Activated T-helper 17 cell treated with anti-CD3 and anti-CD28 coated beads, Interleukin-2, amount 50 U/mL, for 72 hours (primary cell): ENCODE data around the gene MAPKBP1. TPM values are rescaled to one million over a fixed set of nuclear protein-coding genes. Genes with fewer than 3 reads are reported as not detected.

Experiments
- ATAC-seq: fragments of 150-1000 bp; cut with Tn5 transposase; replicated peaks from 2 replicates; pipeline ENCODE4 v1.10.0; 2021; ENCODE audit warnings: mild to moderate bottlenecking, moderate library complexity
- H3K27ac Mint-ChIP-seq: one replicate; pipeline ENCODE4 v1.8.0; 2022; ENCODE audit warnings: mixed read lengths
- H3K27me3 Mint-ChIP-seq: one replicate; pipeline ENCODE4 v1.8.0; 2022; ENCODE audit warnings: mixed read lengths
- H3K36me3 Mint-ChIP-seq: one replicate; pipeline ENCODE4 v1.8.0; 2022; ENCODE audit warnings: low read depth, mild to moderate bottlenecking, mixed read lengths
- H3K4me1 Mint-ChIP-seq: one replicate; pipeline ENCODE4 v1.8.0; 2022; ENCODE audit warnings: mixed read lengths
- H3K4me3 Mint-ChIP-seq: one replicate; pipeline ENCODE4 v1.8.0; 2022; ENCODE audit warnings: mild to moderate bottlenecking, mixed read lengths
- H3K9me3 Mint-ChIP-seq: one replicate; pipeline ENCODE4 v1.8.0; 2022; ENCODE audit warnings: mixed read lengths
- total RNA-seq, 2 donors: library from RNA; stranded (reverse); gene quantifications; one replicate each; pipeline ENCODE4 v1.2.3, GENCODE V29; 2022

Gene MAPKBP1
- total RNA-seq, 2 donors from 2014 or later = 33.7 to 45.5 TPM

DNA sequence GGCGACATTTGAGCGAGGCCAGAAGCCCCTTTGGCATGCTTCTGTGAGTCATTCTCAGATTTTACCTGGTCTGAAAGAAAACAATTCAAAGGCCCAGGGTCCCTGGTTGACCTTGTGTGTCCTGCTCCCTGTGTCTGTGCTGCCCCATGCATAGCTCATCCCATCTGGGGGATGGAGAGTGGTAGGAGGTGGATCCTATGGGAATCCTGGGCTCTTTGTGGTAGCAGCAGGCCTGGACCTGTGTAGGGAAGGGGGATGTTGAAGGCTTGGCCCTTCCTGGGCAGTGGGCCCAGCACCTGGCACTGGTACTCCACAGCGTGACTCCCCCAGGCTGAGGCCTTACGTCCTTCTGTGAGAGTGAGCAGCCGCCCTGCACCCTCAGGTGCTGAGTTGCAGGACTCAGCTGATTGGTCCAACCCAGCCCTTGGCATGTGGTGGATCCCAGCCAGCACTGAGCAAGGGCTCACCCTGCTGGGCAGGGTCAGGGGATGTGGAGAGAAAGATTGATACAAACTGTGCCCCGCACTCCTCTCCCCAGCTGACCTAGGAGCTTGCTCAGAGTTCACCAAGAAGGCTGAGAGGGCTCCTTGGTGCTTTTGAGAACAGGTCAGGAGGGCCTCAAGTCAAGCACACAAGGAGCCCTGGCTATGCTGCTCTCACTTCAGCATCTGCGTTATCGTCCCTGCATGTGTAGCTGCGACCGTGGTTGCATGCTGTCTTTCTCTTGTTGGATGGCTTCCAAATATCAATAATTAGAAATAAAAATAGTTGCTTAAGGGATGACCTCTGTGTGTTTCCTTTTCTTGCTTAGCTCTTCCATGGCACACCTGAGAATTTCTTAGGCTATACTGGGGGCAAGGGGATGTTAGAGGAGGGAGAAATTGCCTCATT is 32.3 kb downstream of the MAPKBP1 start:
- Mint-ChIP-seq H3K4me3 (no peak overlapping the region), H3K4me1 (peaks cover 13% of the 10 kb centered on the region), H3K9me3 (no peaks in the 10 kb centered on the region)

DNA sequence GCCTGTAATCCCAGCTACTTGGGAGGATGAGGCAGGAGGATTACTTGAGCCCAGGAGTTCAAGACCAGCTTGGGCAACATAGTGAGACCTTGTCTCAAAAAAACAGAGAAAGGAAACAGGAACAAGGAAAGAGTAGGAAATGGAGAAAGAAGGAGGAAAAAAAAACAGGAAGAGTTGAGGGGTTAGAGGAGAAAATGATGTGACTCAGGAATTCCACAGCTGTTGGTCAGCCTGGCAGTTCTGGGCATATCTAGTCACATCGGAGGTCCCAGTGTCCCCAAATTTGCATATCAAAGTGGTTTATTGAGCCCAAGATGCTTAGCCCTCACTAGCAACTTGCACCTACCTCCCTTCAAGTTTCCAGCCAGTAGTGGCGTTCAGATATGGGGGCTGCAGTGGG is 34.8 kb downstream of the MAPKBP1 start:
- Mint-ChIP-seq H3K27me3 (no peaks in the 10 kb centered on the region), H3K9me3 (no peaks in the 10 kb centered on the region), H3K4me3 (no peak overlapping the region), H3K36me3 (peaks cover 5% of the 10 kb centered on the region), H3K4me1 (peaks cover 13% of the 10 kb centered on the region), H3K27ac (peak overlapping the region; percentile 10)
- ATAC-seq = no peak

More for the DNA sequence above, 32.3 kb downstream of the MAPKBP1 start:
- H3K27me3 Mint-ChIP-seq = no peaks in the 10 kb centered on the region
- no peaks in the 10 kb centered on the region for H3K36me3 Mint-ChIP-seq
- no peak for ATAC-seq
- H3K27ac Mint-ChIP-seq = peak overlapping the region; percentile 62

DNA sequence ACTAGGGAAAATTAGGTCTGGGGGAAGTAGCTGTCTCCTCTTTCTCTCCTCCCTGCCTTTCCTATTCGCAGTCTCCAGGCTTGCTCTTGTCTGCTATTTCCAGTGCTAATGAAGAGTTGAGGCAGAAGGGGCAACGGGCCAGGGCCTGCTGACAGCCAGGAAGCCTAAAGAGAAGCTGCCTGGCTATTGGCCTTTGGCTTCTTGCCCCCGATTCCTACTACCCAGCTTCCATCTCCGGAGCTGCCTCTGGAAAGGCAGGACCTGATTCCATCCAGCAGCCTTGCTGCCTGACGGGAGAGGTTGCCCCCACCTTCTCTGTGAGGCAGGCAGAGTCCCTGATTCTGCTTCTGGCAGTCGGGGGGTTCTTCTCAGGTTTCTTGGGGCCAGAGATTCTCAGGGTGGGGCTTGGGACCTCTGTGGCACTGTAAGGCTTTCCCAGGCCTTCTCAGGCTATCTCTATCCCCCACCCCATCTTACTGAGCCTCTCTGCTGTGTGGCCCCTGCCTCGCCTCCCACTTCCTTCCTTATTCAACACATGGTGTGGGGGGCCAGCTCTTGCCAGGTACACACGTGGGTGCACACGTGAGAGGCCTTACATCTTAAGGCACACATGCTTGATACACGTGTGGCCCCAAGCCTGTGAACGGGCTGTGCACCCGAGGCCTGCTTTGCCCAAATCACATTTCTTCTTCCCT is 35.4 kb downstream of the MAPKBP1 start:
- peak overlapping the region; percentile 10 for H3K27ac Mint-ChIP-seq

DNA sequence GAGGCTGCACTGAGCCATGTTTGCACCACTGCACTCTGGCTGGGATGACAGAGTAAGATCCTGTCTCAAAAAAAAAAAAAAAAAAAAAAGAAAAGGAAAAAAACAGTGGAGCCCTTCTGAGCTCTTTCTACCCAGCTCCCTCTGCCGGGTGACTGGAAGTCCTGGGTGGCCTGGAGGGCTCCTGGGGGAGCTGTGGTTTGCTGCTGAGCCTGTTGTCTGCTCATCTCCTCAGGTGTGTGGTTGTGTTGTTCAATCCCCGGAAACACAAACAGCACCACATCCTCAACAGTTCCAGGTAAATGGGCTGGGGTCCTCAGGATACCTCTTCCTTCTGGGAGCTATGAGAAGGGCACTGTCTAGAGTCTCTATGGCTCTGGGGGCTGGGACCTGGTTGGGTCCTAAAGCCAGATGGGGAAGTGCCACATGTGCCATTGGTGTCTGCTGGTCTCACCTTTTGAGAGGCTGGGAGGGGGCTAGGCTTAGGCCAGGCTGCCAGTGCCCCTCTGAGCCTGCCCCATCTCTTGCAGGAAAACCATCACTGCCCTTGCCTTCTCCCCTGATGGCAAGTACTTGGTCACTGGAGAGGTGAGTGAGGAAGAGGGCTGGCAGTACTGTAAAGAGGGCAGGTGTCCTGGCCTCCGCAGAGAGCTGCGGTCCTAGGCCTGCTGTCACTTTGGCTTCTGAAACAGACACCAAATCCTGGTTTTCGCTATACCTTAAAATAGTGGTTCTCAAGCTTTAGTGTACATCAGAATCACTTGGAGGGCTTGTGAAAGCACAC is 36.6 kb downstream of the MAPKBP1 start:
- Mint-ChIP-seq H3K27ac (peak overlapping the region; percentile 19), H3K4me3 (no peak overlapping the region), H3K36me3 (peaks cover 12% of the 10 kb centered on the region), H3K4me1 (peaks cover 11% of the 10 kb centered on the region), H3K27me3 (no peaks in the 10 kb centered on the region), H3K9me3 (no peaks in the 10 kb centered on the region)
- peak; percentile 4 for ATAC-seq

More for the DNA sequence above, 35.4 kb downstream of the MAPKBP1 start:
- Mint-ChIP-seq H3K4me3 (no peak overlapping the region), H3K4me1 (peaks cover 13% of the 10 kb centered on the region), H3K36me3 (peaks cover 7% of the 10 kb centered on the region), H3K27me3 (no peaks in the 10 kb centered on the region), H3K9me3 (no peaks in the 10 kb centered on the region)
- no peak for ATAC-seq

DNA sequence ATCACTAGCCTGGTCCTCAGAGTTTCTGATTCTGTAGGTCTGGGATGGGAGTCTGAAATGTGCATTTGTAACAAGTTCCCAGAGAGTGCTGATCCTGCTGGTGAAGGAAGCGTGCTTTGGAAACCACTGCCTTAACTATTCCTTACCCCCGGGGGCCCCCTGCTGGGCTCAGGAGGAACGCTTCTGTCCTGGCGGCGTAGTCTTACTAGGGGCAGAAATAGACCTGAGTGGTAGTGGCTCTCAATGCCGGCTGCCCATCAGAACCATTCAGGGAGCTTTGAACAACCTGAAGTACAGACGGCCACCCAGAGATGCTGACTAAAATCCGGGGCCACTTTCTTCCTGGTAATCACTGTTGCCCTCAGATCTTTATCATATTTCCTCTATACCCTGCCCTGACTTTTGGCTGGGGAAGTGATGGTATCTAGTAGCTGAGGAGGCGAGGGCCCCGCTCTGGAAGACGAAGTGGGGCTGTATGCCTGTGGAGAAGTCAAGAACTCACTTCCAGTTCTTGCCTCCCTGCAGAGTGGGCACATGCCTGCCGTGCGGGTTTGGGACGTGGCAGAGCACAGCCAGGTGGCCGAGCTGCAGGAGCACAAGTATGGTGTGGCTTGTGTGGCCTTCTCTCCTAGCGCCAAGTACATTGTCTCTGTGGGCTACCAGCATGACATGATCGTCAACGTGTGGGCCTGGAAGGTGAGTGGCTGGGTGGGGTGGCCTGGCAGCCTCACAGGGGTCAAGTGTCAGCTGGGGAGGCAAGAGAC is 37.3 kb downstream of the MAPKBP1 start:
- peak; percentile 91 for ATAC-seq
- no peak overlapping the region for H3K4me3 Mint-ChIP-seq
- H3K27ac Mint-ChIP-seq = peak overlapping the region; percentile 19
- peaks cover 8% of the 10 kb centered on the region for H3K4me1 Mint-ChIP-seq
- peaks cover 20% of the 10 kb centered on the region for H3K36me3 Mint-ChIP-seq
- no peaks in the 10 kb centered on the region for H3K27me3 Mint-ChIP-seq
- no peaks in the 10 kb centered on the region for H3K9me3 Mint-ChIP-seq

DNA sequence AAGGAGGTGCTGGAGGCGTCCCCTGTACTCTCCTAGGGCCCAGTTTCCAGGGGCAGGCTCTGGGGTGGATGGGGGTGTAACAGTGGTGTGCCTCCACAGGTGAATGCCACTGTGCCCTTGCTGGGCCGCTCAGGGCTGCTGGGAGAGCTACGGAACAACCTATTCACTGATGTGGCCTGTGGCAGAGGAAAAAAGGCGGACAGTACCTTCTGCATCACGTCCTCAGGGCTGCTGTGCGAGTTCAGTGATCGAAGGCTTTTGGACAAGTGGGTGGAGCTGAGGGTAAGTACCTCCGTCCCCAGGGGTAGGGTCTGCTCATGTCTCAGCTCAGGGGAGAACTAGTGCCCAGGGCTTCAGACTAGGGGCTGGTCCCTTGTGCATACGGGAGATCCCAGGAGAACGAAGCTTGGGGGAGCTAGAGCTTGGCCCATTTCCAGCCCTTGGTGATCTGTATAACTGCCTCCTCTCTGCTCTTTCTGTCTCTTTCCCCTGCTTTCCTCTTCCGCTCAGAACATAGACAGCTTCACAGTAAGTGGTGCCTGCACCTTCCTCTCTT is 38.6 kb downstream of the MAPKBP1 start:
- no peak for ATAC-seq
- no peak overlapping the region for H3K27ac Mint-ChIP-seq
- H3K9me3 Mint-ChIP-seq = no peaks in the 10 kb centered on the region
- no peak overlapping the region for H3K4me3 Mint-ChIP-seq
- H3K27me3 Mint-ChIP-seq = no peaks in the 10 kb centered on the region
- peaks cover 32% of the 10 kb centered on the region for H3K36me3 Mint-ChIP-seq
- peaks cover 4% of the 10 kb centered on the region for H3K4me1 Mint-ChIP-seq

DNA sequence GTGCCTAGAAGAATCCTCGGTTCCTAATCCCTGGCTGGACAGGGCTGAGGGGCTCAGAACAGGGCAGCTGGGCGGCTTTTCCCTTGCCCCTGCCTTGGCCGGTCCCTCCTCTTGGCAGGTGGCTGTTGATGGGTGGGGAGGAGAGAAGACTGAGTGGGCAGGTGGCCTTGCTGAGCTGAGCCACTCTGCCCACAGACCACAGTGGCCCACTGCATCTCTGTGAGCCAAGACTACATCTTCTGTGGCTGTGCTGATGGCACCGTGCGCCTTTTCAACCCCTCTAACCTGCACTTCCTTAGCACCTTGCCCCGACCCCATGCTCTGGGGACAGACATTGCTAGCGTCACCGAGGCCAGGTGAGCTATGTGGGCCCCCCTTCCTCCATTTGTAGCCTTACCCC is 39.1 kb downstream of the MAPKBP1 start:
- H3K27ac Mint-ChIP-seq = no peak overlapping the region
- peaks cover 4% of the 10 kb centered on the region for H3K4me1 Mint-ChIP-seq
- H3K4me3 Mint-ChIP-seq = no peak overlapping the region
- no peak for ATAC-seq
- no peaks in the 10 kb centered on the region for H3K27me3 Mint-ChIP-seq
- no peaks in the 10 kb centered on the region for H3K9me3 Mint-ChIP-seq
- peaks cover 33% of the 10 kb centered on the region for H3K36me3 Mint-ChIP-seq

DNA sequence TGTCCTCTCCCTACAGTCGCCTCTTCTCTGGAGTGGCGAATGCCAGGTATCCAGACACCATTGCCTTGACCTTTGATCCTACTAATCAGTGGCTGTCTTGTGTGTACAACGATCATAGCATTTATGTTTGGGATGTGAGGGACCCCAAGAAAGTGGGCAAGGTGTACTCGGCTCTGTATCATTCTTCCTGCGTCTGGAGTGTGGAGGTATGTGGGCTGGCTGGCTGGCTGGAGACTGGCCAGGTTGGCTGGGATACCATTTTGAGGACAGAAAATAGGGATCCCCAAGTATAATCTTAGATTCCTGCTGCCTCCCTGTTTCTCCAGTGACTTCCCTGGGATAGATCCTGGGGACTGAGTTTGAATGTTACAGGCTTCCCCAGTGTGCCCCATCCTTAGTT is 40.2 kb downstream of the MAPKBP1 start:
- Mint-ChIP-seq H3K4me1 (peaks cover 4% of the 10 kb centered on the region), H3K36me3 (peaks cover 33% of the 10 kb centered on the region), H3K4me3 (no peak overlapping the region), H3K27ac (no peak overlapping the region), H3K27me3 (no peaks in the 10 kb centered on the region), H3K9me3 (no peaks in the 10 kb centered on the region)
- no peak for ATAC-seq

DNA sequence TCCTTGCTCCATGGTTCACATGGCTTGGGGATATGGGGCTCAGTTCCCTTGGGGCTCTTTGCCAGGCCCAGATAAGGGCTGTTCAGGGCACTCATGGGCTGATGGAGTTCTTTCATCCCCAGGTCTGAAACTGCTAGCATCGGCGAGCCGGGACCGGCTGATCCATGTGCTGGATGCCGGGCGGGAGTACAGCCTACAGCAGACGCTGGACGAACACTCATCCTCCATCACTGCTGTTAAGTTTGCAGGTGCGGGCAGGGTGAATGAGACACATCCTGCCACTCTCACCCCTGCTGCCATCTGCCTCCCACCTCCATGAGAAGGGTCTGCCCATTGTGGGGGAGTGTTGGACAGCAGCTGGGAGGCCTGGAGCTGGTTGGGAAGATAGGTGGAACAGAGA is 42.5 kb downstream of the MAPKBP1 start:
- H3K4me3 Mint-ChIP-seq = no peak overlapping the region
- peaks cover 33% of the 10 kb centered on the region for H3K36me3 Mint-ChIP-seq
- no peaks in the 10 kb centered on the region for H3K27me3 Mint-ChIP-seq
- H3K4me1 Mint-ChIP-seq = no peaks in the 10 kb centered on the region
- no peaks in the 10 kb centered on the region for H3K9me3 Mint-ChIP-seq
- no peak for ATAC-seq
- no peak overlapping the region for H3K27ac Mint-ChIP-seq

DNA sequence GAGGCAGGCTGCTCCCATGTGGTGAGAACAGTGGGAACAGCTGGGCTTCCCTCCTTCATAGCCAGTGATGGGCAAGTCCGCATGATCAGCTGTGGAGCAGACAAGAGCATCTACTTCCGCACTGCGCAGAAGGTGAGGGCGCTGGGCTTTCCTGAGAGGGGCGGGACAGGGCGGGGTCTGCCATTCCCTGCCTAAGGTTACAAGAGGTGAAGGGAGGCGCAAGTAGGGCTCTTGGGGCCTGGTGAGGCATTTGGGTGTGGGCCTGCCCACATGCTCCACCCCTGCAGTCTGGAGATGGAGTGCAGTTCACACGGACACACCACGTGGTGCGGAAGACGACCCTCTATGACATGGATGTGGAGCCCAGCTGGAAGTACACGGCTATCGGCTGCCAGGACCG is 43.0 kb downstream of the MAPKBP1 start:
- ATAC-seq = no peak
- Mint-ChIP-seq H3K27ac (no peak overlapping the region), H3K27me3 (no peaks in the 10 kb centered on the region), H3K36me3 (peaks cover 33% of the 10 kb centered on the region), H3K4me3 (no peak overlapping the region), H3K4me1 (no peaks in the 10 kb centered on the region), H3K9me3 (no peaks in the 10 kb centered on the region)

DNA sequence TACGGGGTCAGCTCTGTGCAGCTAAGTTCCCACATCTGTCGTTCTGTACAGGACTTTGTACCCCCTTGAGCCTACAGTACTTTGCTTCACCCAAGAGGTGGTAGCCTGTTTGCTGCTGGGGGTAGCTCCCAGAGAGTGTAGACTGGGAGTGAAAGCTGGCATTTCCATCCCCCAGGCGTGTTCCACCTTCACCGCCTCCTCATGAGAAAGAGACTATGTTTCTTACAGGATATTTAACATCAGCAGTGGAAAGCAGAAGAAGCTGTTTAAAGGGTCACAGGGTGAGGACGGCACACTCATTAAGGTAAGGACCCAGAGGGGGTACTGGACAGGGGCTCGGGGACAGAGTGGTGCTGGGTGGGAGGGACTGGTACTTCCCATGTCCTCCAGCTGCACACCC is 43.5 kb downstream of the MAPKBP1 start:
- no peaks in the 10 kb centered on the region for H3K27me3 Mint-ChIP-seq
- no peaks in the 10 kb centered on the region for H3K9me3 Mint-ChIP-seq
- peaks cover 33% of the 10 kb centered on the region for H3K36me3 Mint-ChIP-seq
- ATAC-seq = no peak
- no peak overlapping the region for H3K4me3 Mint-ChIP-seq
- H3K27ac Mint-ChIP-seq = no peak overlapping the region
- H3K4me1 Mint-ChIP-seq = no peaks in the 10 kb centered on the region

DNA sequence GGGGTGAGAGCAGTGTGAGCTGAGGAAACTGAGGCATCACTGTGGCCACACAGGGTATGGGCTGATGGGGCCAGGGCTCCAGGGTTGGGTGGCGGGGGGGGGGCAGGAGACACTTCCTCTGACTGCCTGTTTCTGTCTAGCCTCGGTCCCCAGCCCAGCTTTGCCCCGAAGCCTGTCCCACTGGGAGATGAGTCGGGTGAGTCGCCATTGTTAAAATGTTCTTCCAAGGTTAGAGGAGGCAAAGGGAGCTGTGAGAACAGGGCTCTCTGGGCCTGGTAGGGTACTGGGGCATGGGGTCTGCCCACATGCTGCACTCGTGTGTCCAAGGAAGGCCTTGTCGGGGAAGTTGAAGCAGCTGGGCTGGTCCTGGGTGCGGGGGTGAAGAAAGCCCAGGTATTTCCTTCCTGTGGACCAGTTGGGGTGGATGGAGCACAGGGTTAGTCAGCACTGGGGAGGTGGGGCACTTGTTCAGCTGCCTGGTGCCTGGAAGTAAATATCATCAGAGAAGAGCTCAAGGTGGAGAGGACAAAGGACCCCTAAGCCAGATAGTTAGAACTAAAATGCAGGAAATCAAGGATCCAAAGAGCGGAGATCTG is 45.3 kb downstream of the MAPKBP1 start:
- ATAC-seq = no peak
- Mint-ChIP-seq H3K9me3 (no peaks in the 10 kb centered on the region), H3K4me3 (no peak overlapping the region), H3K4me1 (no peaks in the 10 kb centered on the region), H3K27me3 (no peaks in the 10 kb centered on the region), H3K27ac (peak overlapping the region; percentile 75), H3K36me3 (peaks cover 36% of the 10 kb centered on the region)

DNA sequence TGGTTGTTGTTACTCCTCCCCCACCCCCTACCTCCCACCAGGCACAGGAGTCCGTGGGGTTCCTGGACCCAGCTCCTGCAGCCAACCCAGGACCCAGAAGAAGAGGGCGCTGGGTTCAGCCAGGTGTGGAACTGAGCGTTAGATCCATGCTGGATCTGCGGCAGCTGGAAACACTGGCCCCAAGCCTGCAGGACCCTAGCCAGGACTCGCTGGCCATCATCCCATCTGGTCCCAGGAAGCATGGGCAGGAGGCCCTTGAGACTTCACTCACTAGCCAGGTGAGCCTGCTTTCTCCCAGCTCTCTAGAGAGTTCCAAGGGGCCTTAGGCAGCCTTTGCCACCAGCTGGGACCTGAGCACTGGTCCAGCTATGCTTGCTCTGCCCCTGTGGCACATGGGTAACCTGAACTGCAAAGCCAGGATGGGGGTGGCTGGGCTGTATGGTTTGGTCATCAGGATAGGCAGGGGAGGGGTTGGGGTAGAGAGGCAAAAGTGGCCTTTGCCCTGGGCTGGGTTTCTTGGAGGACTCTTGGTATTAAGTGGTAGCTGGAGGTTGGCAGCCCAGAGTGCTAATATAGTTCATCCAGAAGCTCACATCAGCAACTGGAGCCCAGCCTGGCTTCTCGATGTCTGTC is 46.6 kb downstream of the MAPKBP1 start:
- Mint-ChIP-seq H3K4me1 (no peaks in the 10 kb centered on the region), H3K9me3 (no peaks in the 10 kb centered on the region), H3K36me3 (peaks cover 30% of the 10 kb centered on the region), H3K4me3 (no peak overlapping the region), H3K27me3 (no peaks in the 10 kb centered on the region), H3K27ac (no peak overlapping the region)
- no peak for ATAC-seq
